ENCODE results near the gene IPO11. TPM values are rescaled to one million over a fixed set of nuclear protein-coding genes. Genes with fewer than 3 reads are reported as not detected.

IPO11 gene
- total and polyA plus RNA-seq, 2 of the 13 experiments (the other 11 are each of a cell fraction or from before 2014, with no cell fraction given) = 13.9 to 24.4 TPM

DNA sequence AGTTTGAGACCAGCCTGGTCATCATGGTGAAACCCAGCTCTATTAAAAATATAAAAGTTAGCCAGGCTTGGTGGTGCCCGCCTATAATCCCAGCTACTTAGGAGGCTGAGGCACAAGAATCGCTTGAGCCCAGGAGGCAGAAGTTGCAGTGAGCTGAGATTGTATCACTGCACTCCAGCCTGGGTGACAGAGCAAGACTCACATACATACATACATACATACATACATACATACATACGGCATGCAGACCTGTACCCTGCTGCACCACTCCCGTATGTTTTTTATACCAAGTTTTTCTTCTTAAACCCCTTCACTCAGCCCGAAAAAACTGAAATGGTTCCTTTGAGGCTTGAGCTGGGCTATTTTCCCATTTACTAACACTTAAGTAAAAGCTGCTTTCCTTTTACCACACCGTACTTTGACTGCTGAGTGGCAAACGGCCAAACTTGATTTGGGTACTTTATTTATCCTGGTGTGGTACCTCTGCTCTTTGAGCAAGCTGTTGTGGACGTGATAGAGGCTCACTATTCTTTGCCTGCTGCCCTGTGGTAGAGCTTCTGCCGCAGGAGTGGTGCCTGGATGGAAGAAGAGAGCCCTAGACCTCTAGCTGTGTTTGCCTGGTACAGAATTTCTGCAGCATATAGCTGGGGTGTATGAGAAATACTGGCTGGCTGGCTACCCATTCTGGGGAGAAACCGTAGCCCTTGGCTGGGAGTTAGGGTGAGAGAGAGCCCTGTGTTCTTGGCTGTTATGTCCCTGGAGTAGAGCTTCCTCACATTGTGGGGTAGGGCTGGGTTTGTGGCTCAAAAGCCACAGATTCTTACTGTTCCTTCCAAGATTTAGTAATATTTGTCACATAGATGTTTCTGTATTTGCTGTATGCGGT is 19.4 kb downstream of the IPO11 start:
- H3K4me2 ChIP-seq (ENCODE audit: low read depth, low read length) = no peak overlapping the region
- H3K9me3 ChIP-seq (ENCODE audit: low read length) = no peaks in the 10 kb centered on the region
- DNase-seq (ENCODE audit: low spot score) = no peak
- BruUV-seq (replicated peaks) = no TSS peak
- no peak overlapping the region for H3K4me3 ChIP-seq (replicated peaks in 1 of 3; ENCODE audit: insufficient read depth in 1 of 3, low read depth in 2 of 3, low read length in 3 of 3)
- no peak overlapping the region for H2AFZ ChIP-seq (ENCODE audit: low read length)
- no peaks in the 10 kb centered on the region for H4K20me1 ChIP-seq (ENCODE audit: insufficient read depth, low read length)
- intact Hi-C loops (cut with micrococcal nuclease; ENCODE audit: unreplicated experiment) (no loop called here), in situ Hi-C loops (cut with HindIII; ENCODE audit: extremely low pct_ligation_motif_present, low pct_unique_long_range_greater_than_20kb) (no loop called here)
- no peak for FAIRE-seq
- no peaks in the 10 kb centered on the region for H3K4me1 ChIP-seq (ENCODE audit: insufficient read depth, low read length)
- 92% methylated on average over 9 of the region's 11 CpGs for WGBS (ENCODE audit: low lambda C conversion rate)
- H3K9ac ChIP-seq (ENCODE audit: insufficient read depth, low read depth, low read length) = no peak overlapping the region
- no peak overlapping the region for H3K27ac ChIP-seq (ENCODE audit: extremely low read length, insufficient read depth, low read length)
- CTCF ChIA-PET (ENCODE audit: low intra/inter-chr PET ratio, low total read pairs) = no interaction called here
- H3K27me3 ChIP-seq (ENCODE audit: control insufficient read depth in 1 of 2, insufficient read depth in 2 of 2, low read length in 2 of 2) = no peaks in the 10 kb centered on the region
- POLR2A ChIA-PET = interaction anchor here (0.7 to 1.7 kb wide), 2 partner anchors 20 to 28 kb away, joined by 3 to 9 read pairs; partner anchors contain the start of gene DIMT1
- no peak for ATAC-seq
- H3K79me2 ChIP-seq (ENCODE audit: insufficient read depth, low read length) = peaks cover 57% of the 10 kb centered on the region
- no peaks in the 10 kb centered on the region; a peak in 1 of 5 replicates for H3K36me3 ChIP-seq (replicated peaks in 1 of 2; ENCODE audit: control insufficient read depth in 1 of 2, insufficient read depth in 2 of 2, low read length in 2 of 2)
- TF ChIP-seq NFYC (CRISPR knock-in tag; IDR thresholded peaks at IDR 0.05) (no peak), ZNF18 (CRISPR knock-in tag; IDR thresholded peaks at IDR 0.05; ENCODE audit: insufficient replicate concordance) (no peak), RORA (CRISPR knock-in tag; IDR thresholded peaks at IDR 0.05) (no peak), MTA3 (CRISPR knock-in tag; IDR thresholded peaks at IDR 0.05) (no peak), NR2F6 (IDR thresholded peaks at IDR 0.05) (no peak), NR2F6 (CRISPR knock-in tag; IDR thresholded peaks at IDR 0.05) (no peak), SOX6 (IDR thresholded peaks at IDR 0.05) (no peak), SOX6 (CRISPR knock-in tag; IDR thresholded peaks at IDR 0.05) (no peak), FUBP1 (CRISPR knock-in tag; IDR thresholded peaks at IDR 0.05; ENCODE audit: borderline replicate concordance) (no peak), REXO4 (CRISPR knock-in tag; IDR thresholded peaks at IDR 0.05; ENCODE audit: borderline replicate concordance) (no peak), SALL1 (CRISPR knock-in tag; IDR thresholded peaks at IDR 0.05) (no peak), ZNF275 (CRISPR knock-in tag; IDR thresholded peaks at IDR 0.05; ENCODE audit: borderline replicate concordance) (no peak)
- TF ChIP-seq, protein P1, sequence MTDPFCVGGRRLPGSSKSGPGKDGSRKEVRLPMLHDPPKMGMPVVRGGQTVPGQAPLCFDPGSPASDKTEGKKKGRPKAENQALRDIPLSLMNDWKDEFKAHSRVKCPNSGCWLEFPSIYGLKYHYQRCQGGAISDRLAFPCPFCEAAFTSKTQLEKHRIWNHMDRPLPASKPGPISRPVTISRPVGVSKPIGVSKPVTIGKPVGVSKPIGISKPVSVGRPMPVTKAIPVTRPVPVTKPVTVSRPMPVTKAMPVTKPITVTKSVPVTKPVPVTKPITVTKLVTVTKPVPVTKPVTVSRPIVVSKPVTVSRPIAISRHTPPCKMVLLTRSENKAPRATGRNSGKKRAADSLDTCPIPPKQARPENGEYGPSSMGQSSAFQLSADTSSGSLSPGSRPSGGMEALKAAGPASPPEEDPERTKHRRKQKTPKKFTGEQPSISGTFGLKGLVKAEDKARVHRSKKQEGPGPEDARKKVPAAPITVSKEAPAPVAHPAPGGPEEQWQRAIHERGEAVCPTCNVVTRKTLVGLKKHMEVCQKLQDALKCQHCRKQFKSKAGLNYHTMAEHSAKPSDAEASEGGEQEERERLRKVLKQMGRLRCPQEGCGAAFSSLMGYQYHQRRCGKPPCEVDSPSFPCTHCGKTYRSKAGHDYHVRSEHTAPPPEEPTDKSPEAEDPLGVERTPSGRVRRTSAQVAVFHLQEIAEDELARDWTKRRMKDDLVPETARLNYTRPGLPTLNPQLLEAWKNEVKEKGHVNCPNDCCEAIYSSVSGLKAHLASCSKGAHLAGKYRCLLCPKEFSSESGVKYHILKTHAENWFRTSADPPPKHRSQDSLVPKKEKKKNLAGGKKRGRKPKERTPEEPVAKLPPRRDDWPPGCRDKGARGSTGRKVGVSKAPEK (CRISPR knock-in tag; IDR thresholded peaks at IDR 0.05; ENCODE audit: borderline replicate concordance) = no peak
- TF ChIP-seq, protein P2, sequence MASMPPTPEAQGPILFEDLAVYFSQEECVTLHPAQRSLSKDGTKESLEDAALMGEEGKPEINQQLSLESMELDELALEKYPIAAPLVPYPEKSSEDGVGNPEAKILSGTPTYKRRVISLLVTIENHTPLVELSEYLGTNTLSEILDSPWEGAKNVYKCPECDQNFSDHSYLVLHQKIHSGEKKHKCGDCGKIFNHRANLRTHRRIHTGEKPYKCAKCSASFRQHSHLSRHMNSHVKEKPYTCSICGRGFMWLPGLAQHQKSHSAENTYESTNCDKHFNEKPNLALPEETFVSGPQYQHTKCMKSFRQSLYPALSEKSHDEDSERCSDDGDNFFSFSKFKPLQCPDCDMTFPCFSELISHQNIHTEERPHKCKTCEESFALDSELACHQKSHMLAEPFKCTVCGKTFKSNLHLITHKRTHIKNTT (CRISPR knock-in tag; IDR thresholded peaks at IDR 0.05) = no peak

Data from HepG2 (cell line).